Thoracic aorta endothelial cell (primary cell): ENCODE measurements around the gene RYR1. TPM values are rescaled to one million over a fixed set of nuclear protein-coding genes. Genes with fewer than 3 reads are reported as not detected.

Experiments
- total RNA-seq: library from RNA; depleted of rRNA; stranded (reverse); fragments of >200 nt; gene quantifications from 2 replicates; pipeline ENCODE4 v1.2.3, GENCODE V29; 2012

Gene RYR1
- under 0.01 TPM in 1 of 2 replicates, not detected in the other for total RNA-seq

GRCh38 chr19:38433268-38433733 is at the start of gene RYR1:
Gene RYR1 (plus strand): TSS chr19:38433691. CDS start chr19:38433830, 139 bp downstream.

GRCh38 chr19:38387550-38388348 is 45.7 kb upstream of the RYR1 start, which contains the start of gene GGN:
Gene GGN (minus strand): TSS chr19:38388034. CDS start chr19:38387261, 773 bp downstream.

GRCh38 chr19:38388349-38389100 is 45.0 kb upstream of the RYR1 start, which contains the start of gene SPRED3:
Gene SPRED3 (plus strand): TSS chr19:38388697. CDS start chr19:38390303, 1,606 bp downstream.

GRCh38 chr19:38402967-38403674 is 30.4 kb upstream of the RYR1 start, which contains the start of gene FAM98C:
Gene FAM98C (plus strand): TSS chr19:38403093. CDS start chr19:38403154, 61 bp downstream.

GRCh38 chr19:38425810-38426466 is 7.6 kb upstream of the RYR1 start, which contains the start of gene RASGRP4:
Gene RASGRP4 (minus strand): TSS chr19:38426219. CDS start chr19:38426091, 128 bp downstream.

DNA sequence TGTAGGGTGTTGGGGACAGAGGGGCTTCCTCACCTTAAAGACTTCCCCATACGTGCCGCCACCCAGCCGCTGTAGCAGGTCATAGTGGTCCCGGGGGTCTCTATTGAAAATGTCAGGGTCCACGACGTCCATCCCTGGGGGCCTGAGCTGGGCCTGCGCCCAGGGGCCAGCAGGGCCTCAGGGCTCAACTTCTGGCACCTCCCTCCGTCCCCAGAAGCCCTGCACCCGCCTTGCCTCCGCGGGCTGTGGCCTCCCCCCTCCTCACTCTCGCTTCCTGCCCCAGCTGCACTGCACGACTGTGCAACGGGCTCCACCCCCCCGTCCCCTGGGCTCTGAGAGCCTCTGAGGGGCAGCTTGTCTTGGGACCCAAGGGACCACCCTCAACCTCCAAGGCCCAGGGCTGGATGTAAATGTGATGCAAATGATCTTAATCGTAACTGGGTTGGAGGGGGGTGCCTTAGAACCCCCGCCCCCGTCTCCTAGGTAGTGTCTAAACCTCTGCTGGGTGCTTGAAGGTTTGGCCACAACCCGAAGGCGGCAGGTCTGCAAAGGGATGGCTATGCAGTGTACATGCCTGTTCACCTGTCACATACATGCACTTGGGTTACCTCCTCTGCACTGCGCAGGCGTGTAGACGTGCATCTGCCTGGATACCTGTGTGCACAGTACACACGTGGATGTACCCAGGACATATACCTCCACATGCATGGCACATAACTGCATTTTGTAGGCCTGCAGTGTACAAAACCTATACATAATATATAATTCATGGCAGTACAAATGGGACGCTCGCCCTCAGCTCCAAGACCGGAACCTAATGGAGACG is 184.5 kb downstream of the RYR1 start, which contains the start of gene MAP4K1:
Gene MAP4K1, minus strand, starts transcription at position 190 of the 826 bp plus-strand sequence. Its CDS starts 58 bp downstream, at position 132.

GRCh38 chr19:38618590-38619360 is 185.3 kb downstream of the RYR1 start, which contains the start of gene EIF3K:
Gene EIF3K (plus strand): TSS chr19:38619188. CDS start chr19:38619269, 81 bp downstream.

Other genes starting within 250 kb of the RYR1 start
- gene DPF1, start 209.5 kb upstream of the RYR1 start, total RNA-seq = 1.4 and 2.1 TPM in 2 replicates
- gene PPP1R14A, start 177.3 kb upstream of the RYR1 start, total RNA-seq = 0.29 TPM in 1 of 2 replicates, not detected in the other
- 3.1 and 3.5 TPM in 2 replicates for gene SPINT2, start 169.1 kb upstream of the RYR1 start, total RNA-seq
- 9.8 and 14.8 TPM in 2 replicates for gene C19orf33, start 129.4 kb upstream of the RYR1 start, total RNA-seq
- gene YIF1B, start 117.7 kb upstream of the RYR1 start, total RNA-seq = 49.5 and 58.4 TPM in 2 replicates
- gene KCNK6, start 113.8 kb upstream of the RYR1 start, total RNA-seq = 3.9 and 8.2 TPM in 2 replicates
- gene CATSPERG, start 97.9 kb upstream of the RYR1 start, total RNA-seq = 0.79 and 1.1 TPM in 2 replicates
- gene PSMD8, start 59.1 kb upstream of the RYR1 start, total RNA-seq = 217 and 265 TPM in 2 replicates
- 0.57 and 0.80 TPM in 2 replicates for gene GGN, start 45.7 kb upstream of the RYR1 start, total RNA-seq
- 7.8 and 11.0 TPM in 2 replicates for gene SPRED3, start 45.0 kb upstream of the RYR1 start, total RNA-seq
- gene FAM98C, start 30.6 kb upstream of the RYR1 start, total RNA-seq = 9.0 and 10.1 TPM in 2 replicates
- not detected in 2 replicates for gene RASGRP4, start 7.5 kb upstream of the RYR1 start, total RNA-seq
- 0.53 TPM in 1 of 2 replicates, not detected in the other for gene MAP4K1, start 184.3 kb downstream of the RYR1 start, total RNA-seq
- 380 and 418 TPM in 2 replicates for gene EIF3K, start 185.5 kb downstream of the RYR1 start, total RNA-seq
- 295 and 465 TPM in 2 replicates for gene ACTN4, start 214.0 kb downstream of the RYR1 start, total RNA-seq